ENCODE results near the gene IL1RL1.
"Not testable (repeated sequence)": the region's sequence is repeated elsewhere in the genome, so short reads cannot be mapped to it uniquely, and the experiment has no call there.

The IL1RL1 gene

GRCh38 chr2:102317715-102318114 lies 6.4 kb downstream of the IL1RL1 start:
- FAIRE-seq (no peak), DNase-seq (ENCODE audit: insufficient read length) (no peak)

GRCh38 chr2:102318437-102318836 lies 7.1 kb downstream of the IL1RL1 start:
- FAIRE-seq, result no peak
- no peak for TF ChIP-seq POLR2A (IDR thresholded peaks at IDR 0.05; ENCODE audit: low read depth, low read length)
- TF ChIP-seq TAF1 (IDR thresholded peaks at IDR 0.05; ENCODE audit: borderline replicate concordance, low read depth, low read length), result no peak
- no peak for TF ChIP-seq POLR2AphosphoS5 (IDR thresholded peaks at IDR 0.05; ENCODE audit: low read depth, low read length)
- DNase-seq (ENCODE audit: insufficient read length), result no peak

More at GRCh38 chr2:102317715-102318114, 6.4 kb downstream of the IL1RL1 start:
- TF ChIP-seq POLR2A (IDR thresholded peaks at IDR 0.05; ENCODE audit: low read depth, low read length) (no peak), POLR2AphosphoS5 (IDR thresholded peaks at IDR 0.05; ENCODE audit: low read depth, low read length) (no peak)

- TF ChIP-seq POLR2A (IDR thresholded peaks at IDR 0.05; ENCODE audit: low read depth, low read length) (no peak), POLR2AphosphoS5 (IDR thresholded peaks at IDR 0.05; ENCODE audit: low read depth, low read length) (no peak), TAF1 (IDR thresholded peaks at IDR 0.05; ENCODE audit: borderline replicate concordance, low read depth, low read length) (no peak)
- DNase-seq (ENCODE audit: insufficient read length) (no peak), FAIRE-seq (no peak)
Measured at GRCh38 chr2:102321941-102322719, 10.8 kb downstream of the IL1RL1 start.

GRCh38 chr2:102324914-102325313 lies 13.6 kb downstream of the IL1RL1 start:
- FAIRE-seq; DNase-seq (ENCODE audit: insufficient read length): not testable (repeated sequence)

GRCh38 chr2:102331311-102331980 lies 20.1 kb downstream of the IL1RL1 start:
- no peak for FAIRE-seq
- TF ChIP-seq POLR2A (IDR thresholded peaks at IDR 0.05; ENCODE audit: low read depth, low read length), result no peak
- TF ChIP-seq TAF1 (IDR thresholded peaks at IDR 0.05; ENCODE audit: borderline replicate concordance, low read depth, low read length), result no peak
- no peak for TF ChIP-seq POLR2AphosphoS5 (IDR thresholded peaks at IDR 0.05; ENCODE audit: low read depth, low read length)
- DNase-seq (ENCODE audit: insufficient read length), result no peak

- TF ChIP-seq POLR2A (IDR thresholded peaks at IDR 0.05; ENCODE audit: low read depth, low read length) (no peak), TAF1 (IDR thresholded peaks at IDR 0.05; ENCODE audit: borderline replicate concordance, low read depth, low read length) (no peak), POLR2AphosphoS5 (IDR thresholded peaks at IDR 0.05; ENCODE audit: low read depth, low read length) (no peak)
- FAIRE-seq, result no peak
- DNase-seq (ENCODE audit: insufficient read length), result no peak
Measured at GRCh38 chr2:102334486-102334885, 23.1 kb downstream of the IL1RL1 start.

- FAIRE-seq, result no peak
- TF ChIP-seq POLR2AphosphoS5 (IDR thresholded peaks at IDR 0.05; ENCODE audit: low read depth, low read length) (no peak), TAF1 (IDR thresholded peaks at IDR 0.05; ENCODE audit: borderline replicate concordance, low read depth, low read length) (no peak), POLR2A (IDR thresholded peaks at IDR 0.05; ENCODE audit: low read depth, low read length) (no peak)
- no peak for DNase-seq (ENCODE audit: insufficient read length)
Measured at GRCh38 chr2:102335871-102336366, 24.6 kb downstream of the IL1RL1 start.

- DNase-seq (ENCODE audit: insufficient read length) (no peak), FAIRE-seq (no peak)
- no peak for TF ChIP-seq POLR2AphosphoS5 (IDR thresholded peaks at IDR 0.05; ENCODE audit: low read depth, low read length)
- no peak for TF ChIP-seq POLR2A (IDR thresholded peaks at IDR 0.05; ENCODE audit: low read depth, low read length)
- no peak for TF ChIP-seq TAF1 (IDR thresholded peaks at IDR 0.05; ENCODE audit: borderline replicate concordance, low read depth, low read length)
Measured at GRCh38 chr2:102336502-102336945, 25.2 kb downstream of the IL1RL1 start.

GRCh38 chr2:102337012-102337411 lies 25.6 kb downstream of the IL1RL1 start:
- no peak for FAIRE-seq
- no peak for DNase-seq (ENCODE audit: insufficient read length)
- no peak for TF ChIP-seq TAF1 (IDR thresholded peaks at IDR 0.05; ENCODE audit: borderline replicate concordance, low read depth, low read length)

GRCh38 chr2:102337481-102338386 lies 26.4 kb downstream of the IL1RL1 start:
- DNase-seq (ENCODE audit: insufficient read length), result no peak
- FAIRE-seq, result no peak
- TF ChIP-seq POLR2AphosphoS5 (IDR thresholded peaks at IDR 0.05; ENCODE audit: low read depth, low read length) (no peak), TAF1 (IDR thresholded peaks at IDR 0.05; ENCODE audit: borderline replicate concordance, low read depth, low read length) (no peak), POLR2A (IDR thresholded peaks at IDR 0.05; ENCODE audit: low read depth, low read length) (no peak)

- TF ChIP-seq POLR2A (IDR thresholded peaks at IDR 0.05; ENCODE audit: low read depth, low read length) (no peak), POLR2AphosphoS5 (IDR thresholded peaks at IDR 0.05; ENCODE audit: low read depth, low read length) (no peak), TAF1 (IDR thresholded peaks at IDR 0.05; ENCODE audit: borderline replicate concordance, low read depth, low read length) (no peak)
- DNase-seq (ENCODE audit: insufficient read length), result no peak
- no peak for FAIRE-seq
Measured at GRCh38 chr2:102340778-102341177, 29.4 kb downstream of the IL1RL1 start.
